Esophagus squamous epithelium (tissue), 4 donors: ENCODE measurements around the gene TSPAN11.

Source experiments
- POLR2A ChIP-seq, 4 donors: fragments of 450-650 bp; IDR thresholded peaks; one replicate each; pipeline ENCODE4 v1.6.1; 2017; ENCODE audit warnings: antibody characterized with exemption in 4 of 4, mild to moderate bottlenecking in 4 of 4, moderate library complexity in 3 of 4
- TF ChIP-seq, protein P1 (sequence below), 6 experiments: fragments of 450-650 bp in 4 of 6; fragments of 200-600 bp in 2 of 6; sonication (generic) in 2 of 6; IDR thresholded peaks; one replicate each; pipeline ENCODE4 v1.5.1; 2016 to 2019; ENCODE audit warnings: antibody characterized with exemption in 6 of 6, mild to moderate bottlenecking in 4 of 6, moderate library complexity in 4 of 6

DNA sequence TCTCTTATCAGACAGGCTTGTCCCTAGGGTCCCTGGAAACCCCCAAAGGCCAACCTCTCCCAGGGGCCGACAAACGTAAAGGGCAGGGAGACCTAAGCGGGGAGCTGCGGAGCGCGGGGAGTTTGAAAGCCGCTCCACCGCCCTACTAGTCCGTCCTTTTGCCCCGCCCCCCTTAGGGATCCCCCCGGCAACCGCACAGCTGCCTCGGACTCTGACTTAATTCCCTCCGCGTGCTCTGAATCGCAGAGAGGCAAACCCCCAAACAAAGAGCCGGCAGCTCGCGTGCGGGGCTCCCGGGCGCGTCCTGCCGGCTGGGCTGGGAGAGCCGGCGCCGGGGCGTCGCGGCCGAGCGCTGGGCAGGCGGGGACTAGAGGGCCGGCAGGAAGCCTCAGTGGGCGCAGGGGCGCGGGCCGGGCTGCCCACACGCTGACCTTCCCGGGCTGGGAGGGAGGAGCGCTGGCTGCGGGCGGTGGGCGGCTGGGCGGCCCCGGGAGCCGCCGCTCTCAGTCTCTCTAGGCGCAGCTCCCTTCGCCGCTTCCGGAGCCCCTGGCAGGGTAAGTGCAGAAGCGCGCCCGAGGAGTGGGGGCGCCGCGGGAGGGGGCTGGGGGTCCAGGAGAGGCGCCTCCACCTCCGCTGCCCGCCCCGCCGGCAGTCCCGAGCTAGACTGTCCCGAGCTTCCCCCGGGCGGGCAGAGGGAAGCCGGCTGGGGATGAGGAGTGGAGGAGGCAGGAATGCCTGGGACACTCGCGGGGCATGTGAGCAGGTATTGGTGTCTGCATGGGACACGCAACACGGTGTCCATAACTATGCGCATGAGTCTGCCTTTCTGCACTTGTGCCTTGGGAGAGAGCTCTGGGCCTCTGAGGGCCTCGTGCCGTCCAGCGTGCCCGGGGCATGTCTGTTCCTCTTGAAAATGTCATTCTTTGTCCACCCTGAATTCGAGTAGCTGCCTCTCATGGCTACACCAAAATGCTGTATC is at the start of gene TSPAN11:
- TF ChIP-seq, protein P1, sequence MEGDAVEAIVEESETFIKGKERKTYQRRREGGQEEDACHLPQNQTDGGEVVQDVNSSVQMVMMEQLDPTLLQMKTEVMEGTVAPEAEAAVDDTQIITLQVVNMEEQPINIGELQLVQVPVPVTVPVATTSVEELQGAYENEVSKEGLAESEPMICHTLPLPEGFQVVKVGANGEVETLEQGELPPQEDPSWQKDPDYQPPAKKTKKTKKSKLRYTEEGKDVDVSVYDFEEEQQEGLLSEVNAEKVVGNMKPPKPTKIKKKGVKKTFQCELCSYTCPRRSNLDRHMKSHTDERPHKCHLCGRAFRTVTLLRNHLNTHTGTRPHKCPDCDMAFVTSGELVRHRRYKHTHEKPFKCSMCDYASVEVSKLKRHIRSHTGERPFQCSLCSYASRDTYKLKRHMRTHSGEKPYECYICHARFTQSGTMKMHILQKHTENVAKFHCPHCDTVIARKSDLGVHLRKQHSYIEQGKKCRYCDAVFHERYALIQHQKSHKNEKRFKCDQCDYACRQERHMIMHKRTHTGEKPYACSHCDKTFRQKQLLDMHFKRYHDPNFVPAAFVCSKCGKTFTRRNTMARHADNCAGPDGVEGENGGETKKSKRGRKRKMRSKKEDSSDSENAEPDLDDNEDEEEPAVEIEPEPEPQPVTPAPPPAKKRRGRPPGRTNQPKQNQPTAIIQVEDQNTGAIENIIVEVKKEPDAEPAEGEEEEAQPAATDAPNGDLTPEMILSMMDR (IDR thresholded peaks at IDR 0.05), result no peak
- no peak for TF ChIP-seq POLR2A (IDR thresholded peaks at IDR 0.05)
